GM19324 (cell line): Measurements from ENCODE around the gene JSRP1.

Experiments used
- ATAC-seq: cut with Tn5 transposase; IDR thresholded peaks from one replicate; pipeline ENCODE4 v1.9.1; 2021; ENCODE audit warnings: mild to moderate bottlenecking, moderate library complexity; ENCODE audit not compliant: unreplicated experiment, low FRiP score

JSRP1 gene

DNA sequence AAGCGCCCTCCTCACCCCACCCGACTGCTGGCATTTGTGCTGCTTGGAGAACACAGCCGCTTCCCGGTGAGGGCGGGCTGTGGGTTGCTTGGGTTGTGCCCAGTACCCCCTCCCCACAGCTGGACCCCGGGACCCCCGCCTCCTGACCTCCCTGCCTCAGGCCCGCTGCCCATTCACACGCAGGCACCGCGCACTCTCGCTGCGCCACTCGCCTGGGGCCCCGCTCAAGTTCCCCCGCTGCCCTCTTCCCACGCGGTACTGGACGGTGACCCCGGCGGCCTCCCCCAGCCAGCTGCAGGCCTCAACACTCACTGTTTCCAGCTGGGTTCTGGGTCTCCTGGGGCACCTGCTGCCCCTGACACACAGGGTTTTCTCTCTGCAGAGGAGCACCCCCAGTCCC is 36.5 kb downstream of the JSRP1 start:
- no peak for ATAC-seq

DNA sequence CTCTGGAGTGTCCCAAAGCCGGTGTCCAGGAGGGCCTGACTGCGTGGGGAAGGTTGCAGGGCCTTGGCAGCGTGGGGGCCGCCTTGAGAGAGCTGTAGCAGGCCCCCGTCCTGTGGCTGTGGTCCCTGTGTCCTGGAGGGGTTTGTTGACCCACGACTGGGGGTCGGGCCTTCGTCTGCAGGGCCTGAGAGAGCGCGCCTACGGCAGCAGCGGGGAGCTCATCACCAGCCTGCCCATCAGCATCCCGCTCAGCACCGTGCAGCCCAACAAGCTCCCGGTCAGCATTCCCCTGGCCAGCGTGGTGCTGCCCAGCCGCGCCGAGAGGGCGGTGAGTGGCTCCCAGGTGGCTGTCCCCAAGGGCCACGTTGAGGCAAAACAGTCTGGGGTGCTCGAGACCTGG is 38.6 kb downstream of the JSRP1 start:
- no peak for ATAC-seq

- no peak for ATAC-seq
Measured at GRCh38 chr19:2216361-2217225, 39.6 kb downstream of the JSRP1 start.

- no peak for ATAC-seq
Measured at GRCh38 chr19:2215281-2215751, 40.9 kb downstream of the JSRP1 start.

- ATAC-seq, result no peak
Measured at GRCh38 chr19:2214251-2214650, 42.0 kb downstream of the JSRP1 start.

DNA sequence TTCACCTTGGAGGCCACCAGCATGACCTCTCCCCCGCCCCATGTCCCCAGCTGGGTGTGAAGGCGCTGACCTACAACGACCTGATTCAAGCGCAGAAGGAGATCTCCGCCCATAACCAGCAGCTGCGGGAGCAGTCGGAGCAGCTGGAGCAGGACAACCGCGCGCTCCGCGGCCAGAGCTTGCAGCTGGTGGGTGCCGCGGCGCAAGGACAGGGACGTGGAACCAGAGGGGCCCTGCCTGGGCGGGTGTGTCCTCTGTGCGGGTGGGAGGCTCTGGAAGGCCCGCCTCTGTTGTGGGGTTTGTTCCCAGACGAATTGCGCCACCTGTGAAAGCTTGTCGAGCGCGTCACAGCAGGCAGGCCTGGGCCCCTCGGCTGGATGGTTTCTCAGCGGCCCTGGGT is 42.4 kb downstream of the JSRP1 start:
- no peak for ATAC-seq

DNA sequence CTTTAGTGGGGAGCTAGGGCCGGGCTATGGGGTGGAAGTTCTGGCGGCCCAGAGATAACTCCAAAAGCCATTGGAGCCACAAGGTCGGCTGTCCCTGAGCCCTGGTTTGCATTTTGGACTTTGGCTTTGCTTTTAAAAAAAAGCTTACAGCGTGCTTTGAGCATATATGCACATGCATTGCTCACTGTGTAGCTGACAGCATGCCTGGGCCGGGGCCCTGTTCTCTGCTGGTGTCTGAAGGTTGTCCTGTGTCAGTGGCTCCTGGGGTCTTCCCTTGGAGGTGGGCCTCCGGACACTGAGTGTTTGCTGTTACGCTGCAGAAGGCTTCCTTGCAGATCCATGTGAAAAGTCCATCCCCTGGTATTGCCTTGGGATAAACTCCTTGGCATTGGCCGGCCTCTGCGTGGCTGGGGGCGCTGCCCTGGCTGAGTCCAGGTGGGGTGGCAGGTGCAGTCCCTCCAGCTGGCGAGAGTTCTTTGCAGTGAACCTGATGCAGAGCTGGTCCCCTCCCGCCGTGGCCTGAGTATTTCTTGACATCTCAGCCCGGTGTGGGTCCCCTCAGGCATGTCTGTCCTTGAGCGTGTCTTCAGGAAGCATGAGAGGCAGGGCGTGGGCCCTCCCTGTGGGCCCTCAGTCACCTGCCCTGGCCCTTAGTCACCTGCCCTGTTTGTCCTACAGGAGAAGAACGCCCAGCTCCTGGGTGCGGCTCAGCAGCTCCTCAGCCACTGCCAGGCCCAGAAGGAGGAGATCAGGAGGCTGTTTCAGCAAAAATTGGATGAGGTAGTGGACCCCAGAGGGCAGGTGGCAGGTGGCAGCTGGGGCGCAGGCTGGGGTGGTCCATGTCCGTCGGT is 43.1 kb downstream of the JSRP1 start:
- ATAC-seq, result no peak

DNA sequence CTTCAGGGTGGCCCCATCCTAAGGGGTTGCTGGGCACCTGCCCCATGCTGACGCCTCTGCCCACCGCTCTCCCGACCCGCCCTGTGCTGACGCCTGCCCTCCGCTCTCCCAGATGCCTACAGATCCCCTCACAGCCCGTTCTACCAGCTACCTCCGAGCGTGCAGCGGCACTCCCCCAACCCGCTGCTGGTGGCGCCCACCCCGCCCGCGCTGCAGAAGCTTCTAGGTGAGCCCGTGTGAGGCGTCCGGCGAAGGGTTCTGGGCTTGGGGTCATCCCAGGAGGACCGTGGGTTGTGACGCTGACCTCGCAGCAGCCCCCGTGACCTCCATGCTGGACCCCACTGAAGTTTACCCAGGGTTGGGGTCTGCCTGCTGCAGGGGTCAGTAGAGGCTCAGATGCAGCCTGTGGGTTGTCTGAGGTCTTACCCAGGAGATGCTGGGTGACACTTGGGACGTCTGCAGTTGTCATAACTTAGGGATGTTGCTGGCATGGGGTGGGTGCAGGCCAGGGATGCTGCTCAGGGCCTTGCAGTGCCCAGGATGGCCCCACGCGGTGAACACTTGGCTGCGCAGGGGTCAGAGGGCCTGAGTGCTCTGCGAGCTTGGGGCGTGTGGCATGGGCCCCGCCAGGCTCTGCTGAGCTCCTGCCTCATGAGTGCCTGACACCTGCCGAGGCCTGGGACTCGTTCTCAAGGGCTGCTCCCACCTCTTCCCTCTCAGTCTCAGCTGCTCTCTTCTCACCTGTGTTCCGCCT is 45.1 kb downstream of the JSRP1 start:
- ATAC-seq, result no peak

DNA sequence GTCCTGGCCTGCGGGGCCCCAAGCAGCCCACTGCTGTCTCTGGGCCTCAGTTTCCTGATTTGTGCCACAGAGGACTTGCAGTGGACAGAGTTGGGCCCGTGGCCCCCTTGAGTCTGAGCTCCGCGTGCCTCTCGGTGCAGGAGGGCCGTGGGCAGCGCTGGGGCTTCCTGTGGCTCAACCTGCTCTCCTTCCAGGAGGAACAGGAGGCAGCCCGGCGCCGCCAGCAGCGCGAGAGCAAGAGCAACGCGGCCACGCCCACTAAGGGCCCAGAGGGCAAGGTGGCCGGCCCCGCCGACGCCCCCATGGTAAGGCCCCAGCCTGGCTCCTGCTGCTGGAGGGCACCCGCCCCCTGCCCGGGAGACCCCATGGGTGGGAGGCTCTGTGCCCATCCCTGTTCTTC is 46.0 kb downstream of the JSRP1 start:
- ATAC-seq, result no peak

DNA sequence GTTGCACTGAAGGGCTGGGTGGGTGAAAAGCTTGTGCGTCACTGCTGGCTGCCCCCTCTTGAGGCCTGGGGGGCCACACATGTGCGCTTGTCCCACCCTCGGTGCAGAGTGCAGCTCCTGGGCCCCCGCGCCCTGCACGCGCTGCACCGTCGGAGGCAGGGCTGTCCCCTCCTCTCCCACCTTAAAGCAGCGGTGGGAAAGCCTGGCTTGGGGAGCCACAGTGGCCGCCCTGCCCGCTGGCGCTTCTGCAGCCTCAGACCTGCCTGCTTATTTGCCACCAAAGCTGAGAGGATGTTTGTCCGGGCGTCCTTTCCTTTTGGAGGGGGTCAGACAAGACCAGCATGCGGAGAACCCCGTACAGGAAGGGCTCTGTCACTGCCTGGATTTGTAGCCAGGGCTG is 46.8 kb downstream of the JSRP1 start:
- no peak for ATAC-seq

DNA sequence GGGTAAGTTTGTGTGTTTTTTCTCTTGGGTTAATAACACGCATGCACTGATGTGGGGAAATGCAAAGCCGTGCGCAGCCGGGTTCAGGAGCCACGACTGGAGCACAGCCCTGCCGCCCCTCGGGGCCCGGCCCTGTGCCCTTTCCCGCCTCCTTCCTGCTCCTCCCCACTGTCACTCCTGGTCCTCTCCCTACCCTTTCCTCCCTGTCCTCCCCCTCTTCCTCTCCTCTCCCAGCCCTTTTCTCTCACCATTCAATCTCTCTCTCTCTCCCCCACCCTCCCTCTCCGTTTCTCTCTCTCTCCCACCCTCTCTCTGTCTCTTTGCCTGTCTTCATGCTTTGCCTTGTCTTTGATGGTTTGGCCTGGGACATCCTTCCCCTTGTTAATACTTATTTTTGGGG is 47.2 kb downstream of the JSRP1 start:
- ATAC-seq, result no peak

- no peak for ATAC-seq
Measured at GRCh38 chr19:2207991-2208860, 48.0 kb downstream of the JSRP1 start.

- ATAC-seq, result no peak
Measured at GRCh38 chr19:2207008-2207407, 49.2 kb downstream of the JSRP1 start.

DNA sequence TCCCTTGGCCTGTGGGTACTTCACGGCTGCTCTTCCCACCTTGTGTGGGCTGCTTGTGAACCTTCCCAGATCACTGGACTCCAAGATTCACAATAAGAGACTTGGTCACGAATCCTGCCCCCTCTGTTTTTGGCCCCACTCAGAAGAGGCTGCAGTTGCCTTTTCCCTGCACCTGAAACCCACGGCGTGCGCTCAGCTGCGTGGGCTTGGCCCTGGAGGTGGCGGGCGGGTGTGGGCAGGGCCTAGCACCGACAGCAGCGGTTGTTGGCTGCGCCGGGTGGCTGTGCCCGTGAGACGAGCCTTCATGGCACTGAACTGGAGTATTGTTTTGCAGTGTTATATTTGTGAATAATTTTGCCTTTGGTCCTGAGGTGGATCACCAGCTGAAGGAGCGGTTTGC is 53.9 kb downstream of the JSRP1 start:
- no peak for ATAC-seq
